Spleen (tissue), 11 donors: Measurements from ENCODE around the gene KCNMB2. TPM values are rescaled to one million over a fixed set of nuclear protein-coding genes. Genes with fewer than 3 reads are reported as not detected.

Experiments used
- DNase-seq: peaks from one replicate; pipeline ENCODE4 v3.0.0-alpha.2; 2020
- H3K27ac ChIP-seq, 8 donors: fragments of 200-600 bp; sonication (generic) in 7 of 8; 1 replicate in 4 of 8; 2 replicates in 4 of 8; pipeline versions ENCODE4 v1.5.0 to v1.8.0; 2016 to 2021; ENCODE audit warnings: inconsistent platforms in 4 of 8, mild to moderate bottlenecking in 4 of 8, moderate library complexity in 1 of 8
- H3K27me3 ChIP-seq, 7 donors: fragments of 200-600 bp; sonication (generic) in 6 of 7; replicated peaks in 1 of 7; 1 replicate in 4 of 7; 2 replicates in 3 of 7; pipeline versions ENCODE4 v1.5.0 to v1.8.0; 2016 to 2021; ENCODE audit warnings: inconsistent platforms in 3 of 7, mild to moderate bottlenecking in 1 of 7
- H3K36me3 ChIP-seq, 6 donors: fragments of 200-600 bp; sonication (generic) in 5 of 6; 1 replicate in 4 of 6; 2 replicates in 2 of 6; pipeline versions ENCODE4 v1.5.0 to v1.8.0; 2016 to 2021; ENCODE audit warnings: inconsistent platforms in 2 of 6
- H3K4me1 ChIP-seq, 6 donors: fragments of 200-600 bp; sonication (generic) in 5 of 6; 1 replicate in 3 of 6; 2 replicates in 3 of 6; pipeline versions ENCODE4 v1.5.0 to v1.8.0; 2016 to 2021; ENCODE audit warnings: inconsistent platforms in 3 of 6
- H3K4me3 ChIP-seq, 8 donors: fragments of 200-600 bp; sonication (generic) in 7 of 8; 1 replicate in 4 of 8; 2 replicates in 4 of 8; pipeline versions ENCODE4 v1.5.0 to v1.8.0; 2016 to 2021; ENCODE audit warnings: inconsistent platforms in 4 of 8, mild to moderate bottlenecking in 4 of 8, moderate library complexity in 2 of 8
- H3K9me3 ChIP-seq, 8 donors: fragments of 200-600 bp; sonication (generic) in 7 of 8; 1 replicate in 4 of 8; 2 replicates in 4 of 8; pipeline versions ENCODE4 v1.5.0 to v1.8.0; 2016 to 2021; ENCODE audit warnings: inconsistent platforms in 4 of 8
- POLR2A ChIP-seq, 3 donors: fragments of 450-650 bp; IDR thresholded peaks; one replicate each; pipeline ENCODE4 v1.5.1; 2017; ENCODE audit warnings: antibody characterized with exemption in 3 of 3, mild to moderate bottlenecking in 1 of 3
- POLR2AphosphoS5 ChIP-seq, 3 donors: sonication (generic); formaldehyde crosslinking; IDR thresholded peaks; one replicate each; pipeline ENCODE4 v1.5.1; 2017; ENCODE audit warnings: antibody characterized with exemption in 3 of 3
- WGBS, 5 donors: extraction: QIAGEN DNeasy Blood & Tissue Kit in 3 of 5; methylation state at CpG; one replicate each; pipeline versions ENCODE4 v1.1.5 to v1.1.7; 2013 to 2018; 5-methylcytosine and 5-hydroxymethylcytosine counted together
- intact Hi-C: fragments of 100-400 bp; cut with DNase I; formaldehyde crosslinking; loops from one replicate; pipeline ENCODE4 v1.15.0; 2023; ENCODE audit warnings: low total_unique reads
- polyA plus RNA-seq, 3 donors: library from polyadenylated mRNA; stranded (reverse); fragments of 200-250 nt; gene quantifications; one replicate each; pipeline ENCODE4 v1.2.1, GENCODE V29; 2013
- total RNA-seq, 7 donors: library from RNA; depleted of rRNA in 3 of 7; stranded (reverse); fragments of >200 nt in 3 of 7; fragmentation: NEBNext Ultra II Directional in 4 of 7; extraction: Animal tissue kit (Norgen Biotek cat#: 25700) in 4 of 7; gene quantifications; one replicate each; pipeline versions ENCODE4 v1.1.0 to v1.2.1, GENCODE V29; 2016 to 2021
- TF ChIP-seq, protein P1 (sequence below), 11 experiments: fragments of 200-600 bp in 7 of 11; fragments of 450-650 bp in 4 of 11; sonication (generic) in 4 of 11; IDR thresholded peaks in 8 of 11; conservative IDR thresholded peaks in 3 of 11; 1 replicate in 7 of 11; 2 replicates in 4 of 11; pipeline versions ENCODE4 v1.4.0 to v1.8.0; 2016 to 2021; ENCODE audit warnings: antibody characterized with exemption in 11 of 11, inconsistent platforms in 4 of 11, mild to moderate bottlenecking in 1 of 11
- donor health status: healthy with polysubstance abuse.
- donor health status: DM: no; HTN: no; CAD: no; lungs with moderate emphysema.
- donor health status: DM: no; HTN: no; CAD: no.
- donor health status: Bipolar disorder and iron deficiency.
- donor health status: healthy.
- donor health status: DM: no; HTN: no; CAD: no.
- donor health status: DM: yes; HTN: yes; CAD: no.

Gene KCNMB2
- total and polyA plus RNA-seq, 10 donors = 0.03 to 0.70 (median 0.66) TPM; not detected in 5

DNA sequence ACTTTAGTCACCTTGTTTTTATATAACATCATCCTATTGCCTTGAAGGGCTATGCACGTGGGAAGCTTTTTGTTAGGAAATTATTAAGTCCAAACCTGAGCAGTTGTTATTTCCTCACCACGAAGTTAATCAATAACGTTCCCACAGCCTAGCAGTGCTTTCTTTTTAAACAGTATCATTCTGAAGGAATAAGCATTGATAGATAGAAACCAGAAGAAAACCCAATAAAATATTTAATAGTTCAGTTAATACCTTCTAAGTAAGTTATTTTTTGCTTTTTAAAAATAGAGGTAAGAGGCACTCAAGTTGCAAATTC is 149.3 kb downstream of the KCNMB2 start:
- Histone ChIP-seq H3K4me3 (no peak overlapping the region), H3K27me3 (no peaks in the 10 kb centered on the region), H3K36me3 (no peaks in the 10 kb centered on the region), H3K27ac (no peak overlapping the region), H3K4me1 (no peaks in the 10 kb centered on the region), H3K9me3 (peaks cover 0 to 11% (median 3%) of the 10 kb centered on the region in 8 donors)
- WGBS, 5 donors = 42 to 63% (median 47%) methylated on average over 3 of the region's 3 CpGs
- intact Hi-C loops = no loop called here
- TF ChIP-seq POLR2AphosphoS5 (IDR thresholded peaks at IDR 0.05) (no peak), POLR2A (IDR thresholded peaks at IDR 0.05) (no peak)
- TF ChIP-seq, protein P1, sequence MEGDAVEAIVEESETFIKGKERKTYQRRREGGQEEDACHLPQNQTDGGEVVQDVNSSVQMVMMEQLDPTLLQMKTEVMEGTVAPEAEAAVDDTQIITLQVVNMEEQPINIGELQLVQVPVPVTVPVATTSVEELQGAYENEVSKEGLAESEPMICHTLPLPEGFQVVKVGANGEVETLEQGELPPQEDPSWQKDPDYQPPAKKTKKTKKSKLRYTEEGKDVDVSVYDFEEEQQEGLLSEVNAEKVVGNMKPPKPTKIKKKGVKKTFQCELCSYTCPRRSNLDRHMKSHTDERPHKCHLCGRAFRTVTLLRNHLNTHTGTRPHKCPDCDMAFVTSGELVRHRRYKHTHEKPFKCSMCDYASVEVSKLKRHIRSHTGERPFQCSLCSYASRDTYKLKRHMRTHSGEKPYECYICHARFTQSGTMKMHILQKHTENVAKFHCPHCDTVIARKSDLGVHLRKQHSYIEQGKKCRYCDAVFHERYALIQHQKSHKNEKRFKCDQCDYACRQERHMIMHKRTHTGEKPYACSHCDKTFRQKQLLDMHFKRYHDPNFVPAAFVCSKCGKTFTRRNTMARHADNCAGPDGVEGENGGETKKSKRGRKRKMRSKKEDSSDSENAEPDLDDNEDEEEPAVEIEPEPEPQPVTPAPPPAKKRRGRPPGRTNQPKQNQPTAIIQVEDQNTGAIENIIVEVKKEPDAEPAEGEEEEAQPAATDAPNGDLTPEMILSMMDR (IDR thresholded peaks at IDR 0.05 in 8 of 11, conservative IDR thresholded peaks at IDR 0.05 in 3 of 11) = no peak
- no peak for DNase-seq

- TF ChIP-seq POLR2AphosphoS5 (IDR thresholded peaks at IDR 0.05) (no peak), POLR2A (IDR thresholded peaks at IDR 0.05) (no peak)
- TF ChIP-seq, protein P1 (IDR thresholded peaks at IDR 0.05 in 8 of 11, conservative IDR thresholded peaks at IDR 0.05 in 3 of 11) = no peak
- DNase-seq = no peak
- H3K36me3 ChIP-seq = no peaks in the 10 kb centered on the region
- 73 to 88% (median 82%) methylated on average over 1 of the region's 1 CpG for WGBS, 5 donors
- H3K27me3 ChIP-seq = no peaks in the 10 kb centered on the region
- no peak overlapping the region for H3K4me3 ChIP-seq
- no peaks in the 10 kb centered on the region for H3K4me1 ChIP-seq
- H3K9me3 ChIP-seq = peaks cover 0 to 16% (median 5%) of the 10 kb centered on the region in 8 donors
- intact Hi-C loops = no loop called here
- H3K27ac ChIP-seq = no peak overlapping the region
Measured at GRCh38 chr3:178686826-178687225, 150.6 kb downstream of the KCNMB2 start.

DNA sequence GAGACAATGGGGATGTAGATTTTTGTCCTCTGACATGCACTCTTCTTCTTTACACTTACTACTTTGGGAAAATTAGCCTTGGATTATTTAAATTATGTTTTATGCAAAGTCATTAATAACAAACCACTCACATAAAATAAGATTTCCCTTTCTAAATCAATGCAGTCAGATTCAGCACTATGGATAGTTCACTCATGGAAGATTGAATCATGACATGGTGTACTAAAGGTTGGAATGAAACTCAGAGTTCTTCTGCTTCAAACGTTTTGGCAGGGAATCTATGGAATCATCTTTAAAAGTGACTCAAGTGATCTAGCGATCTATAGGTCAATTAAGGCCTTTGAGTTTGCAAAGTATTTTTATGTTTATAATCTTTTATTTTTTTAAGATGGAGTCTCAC is 154.3 kb downstream of the KCNMB2 start:
- Histone ChIP-seq H3K4me1 (no peaks in the 10 kb centered on the region), H3K36me3 (no peaks in the 10 kb centered on the region), H3K27me3 (no peaks in the 10 kb centered on the region), H3K27ac (no peak overlapping the region), H3K9me3 (peaks cover 0 to 37% (median 13%) of the 10 kb centered on the region in 8 donors), H3K4me3 (no peak overlapping the region)
- no peak for DNase-seq
- intact Hi-C loops = no loop called here
- TF ChIP-seq POLR2AphosphoS5 (IDR thresholded peaks at IDR 0.05) (no peak), POLR2A (IDR thresholded peaks at IDR 0.05) (no peak)
- TF ChIP-seq, protein P1 (IDR thresholded peaks at IDR 0.05 in 8 of 11, conservative IDR thresholded peaks at IDR 0.05 in 3 of 11) = no peak
- 32 to 53% (median 47%) methylated on average over 2 of the region's 2 CpGs for WGBS, 5 donors

- H3K27me3 ChIP-seq = no peaks in the 10 kb centered on the region
- 77 to 92% (median 83%) methylated on average over 2 to 4 of the region's 4 CpGs for WGBS, 5 donors
- no peak for DNase-seq
- no peak overlapping the region for H3K4me3 ChIP-seq
- no peaks in the 10 kb centered on the region for H3K4me1 ChIP-seq
- H3K36me3 ChIP-seq = no peaks in the 10 kb centered on the region
- intact Hi-C loops = no loop called here
- no peak overlapping the region for H3K27ac ChIP-seq
- peaks cover 0 to 48% (median 37%) of the 10 kb centered on the region in 8 donors for H3K9me3 ChIP-seq
- TF ChIP-seq, protein P1 (IDR thresholded peaks at IDR 0.05 in 8 of 11, conservative IDR thresholded peaks at IDR 0.05 in 3 of 11) = no peak
- TF ChIP-seq POLR2AphosphoS5 (IDR thresholded peaks at IDR 0.05) = no peak
- TF ChIP-seq POLR2A (IDR thresholded peaks at IDR 0.05) = no peak
Measured at GRCh38 chr3:178699364-178699763, 163.1 kb downstream of the KCNMB2 start.
